ENCODE results near the gene IGLL1.

IGLL1 gene

GRCh38 chr22:23531283-23531956, 48.7 kb downstream of the IGLL1 start:
- Histone ChIP-seq H3K4me3 (replicated peaks; ENCODE audit: insufficient read depth, low read length) (no peak overlapping the region), H3K27me3 (ENCODE audit: insufficient read depth, poor library complexity, severe bottlenecking) (no peaks in the 10 kb centered on the region), H3K27ac (replicated peaks) (no peak overlapping the region)
- TF ChIP-seq POLR2AphosphoS5 (IDR thresholded peaks at IDR 0.05; ENCODE audit: low read depth) = no peak
- no peak for TF ChIP-seq SPI1 (IDR thresholded peaks at IDR 0.05; ENCODE audit: borderline replicate concordance, low read depth)
- TF ChIP-seq GABPA (IDR thresholded peaks at IDR 0.05; ENCODE audit: low read depth) = no peak
- no peak for TF ChIP-seq CTCF (IDR thresholded peaks at IDR 0.05; ENCODE audit: insufficient read depth, low read length)
- TF ChIP-seq REST (IDR thresholded peaks at IDR 0.05; ENCODE audit: insufficient replicate concordance, low read depth) = no peak
- no peak for DNase-seq (ENCODE audit: low read depth in 1 of 2, low spot score in 1 of 2)

- TF ChIP-seq POLR2AphosphoS5 (IDR thresholded peaks at IDR 0.05; ENCODE audit: low read depth) = no peak
- TF ChIP-seq REST (IDR thresholded peaks at IDR 0.05; ENCODE audit: insufficient replicate concordance, low read depth) = no peak
- no peak for TF ChIP-seq SPI1 (IDR thresholded peaks at IDR 0.05; ENCODE audit: borderline replicate concordance, low read depth)
- no peak for TF ChIP-seq GABPA (IDR thresholded peaks at IDR 0.05; ENCODE audit: low read depth)
- TF ChIP-seq CTCF (IDR thresholded peaks at IDR 0.05; ENCODE audit: insufficient read depth, low read length) = no peak
- Histone ChIP-seq H3K27me3 (ENCODE audit: insufficient read depth, poor library complexity, severe bottlenecking) (no peaks in the 10 kb centered on the region), H3K27ac (replicated peaks) (no peak overlapping the region), H3K4me3 (replicated peaks; ENCODE audit: insufficient read depth, low read length) (no peak overlapping the region)
- DNase-seq (ENCODE audit: low read depth in 1 of 2, low spot score in 1 of 2) = no peak
Observed at GRCh38 chr22:23530766-23531282, 49.3 kb downstream of the IGLL1 start.

- DNase-seq (ENCODE audit: low read depth in 1 of 2, low spot score in 1 of 2) = no peak
- Histone ChIP-seq H3K4me3 (replicated peaks; ENCODE audit: insufficient read depth, low read length) (no peak overlapping the region), H3K27me3 (ENCODE audit: insufficient read depth, poor library complexity, severe bottlenecking) (no peaks in the 10 kb centered on the region), H3K27ac (replicated peaks) (no peak overlapping the region)
- no peak for TF ChIP-seq GABPA (IDR thresholded peaks at IDR 0.05; ENCODE audit: low read depth)
- no peak for TF ChIP-seq SPI1 (IDR thresholded peaks at IDR 0.05; ENCODE audit: borderline replicate concordance, low read depth)
- no peak for TF ChIP-seq POLR2AphosphoS5 (IDR thresholded peaks at IDR 0.05; ENCODE audit: low read depth)
- no peak for TF ChIP-seq CTCF (IDR thresholded peaks at IDR 0.05; ENCODE audit: insufficient read depth, low read length)
- no peak for TF ChIP-seq REST (IDR thresholded peaks at IDR 0.05; ENCODE audit: insufficient replicate concordance, low read depth)
Observed at GRCh38 chr22:23530106-23530505, 50.0 kb downstream of the IGLL1 start.
